Neuronal stem cell (in vitro differentiated cells): Measurements from ENCODE around the gene ACOXL.
A peak's percentile ranks its signal among the peaks of the same experiment; 100 is the strongest.
"Not testable (repeated sequence)": the region's sequence is repeated elsewhere in the genome, so short reads cannot be mapped to it uniquely, and the experiment has no call there.

Experiments
- DNase-seq: peaks from one replicate; pipeline ENCODE4 v3.0.0-alpha.2; 2013; ENCODE audit warnings: low spot score
- H2AFZ ChIP-seq: one replicate; pipeline ENCODE4 v1.6.1; 2013; ENCODE audit warnings: mild to moderate bottlenecking, low read length, inconsistent platforms
- H2AK5ac ChIP-seq: 2 replicates; pipeline ENCODE4 v1.6.1; 2013; ENCODE audit warnings: low read depth, mild to moderate bottlenecking, inconsistent platforms, low read length, moderate library complexity, mixed read lengths
- H2BK120ac ChIP-seq: 2 replicates; pipeline ENCODE4 v1.6.1; 2013; ENCODE audit warnings: low read depth, mild to moderate bottlenecking, inconsistent platforms, low read length, moderate library complexity, mixed read lengths
- H2BK12ac ChIP-seq: one replicate; pipeline ENCODE4 v1.6.1; 2013; ENCODE audit warnings: low read length, inconsistent platforms
- H2BK15ac ChIP-seq: 2 replicates; pipeline ENCODE4 v1.6.1; 2013; ENCODE audit warnings: mild to moderate bottlenecking, low read length, inconsistent platforms, mixed read lengths
- H2BK5ac ChIP-seq: one replicate; pipeline ENCODE4 v1.6.1; 2013; ENCODE audit warnings: inconsistent platforms, mild to moderate bottlenecking, low read length, moderate library complexity
- H3K14ac ChIP-seq: one replicate; pipeline ENCODE4 v1.6.1; 2013; ENCODE audit warnings: low read length, inconsistent platforms
- H3K18ac ChIP-seq: 2 replicates; pipeline ENCODE4 v1.6.1; 2013; ENCODE audit warnings: low read length, inconsistent platforms
- H3K23ac ChIP-seq: 2 replicates; pipeline ENCODE4 v1.6.1; 2013; ENCODE audit warnings: low read depth, mild to moderate bottlenecking, mixed read lengths, low read length, inconsistent platforms; ENCODE audit not compliant: poor library complexity
- H3K27ac ChIP-seq: replicated peaks from 3 replicates; pipeline ENCODE4 v1.5.1; 2013; ENCODE audit warnings: low read length, inconsistent platforms
- H3K27me3 ChIP-seq, 3 experiments: 2 replicates each; pipeline ENCODE4 v1.6.1; 2013; ENCODE audit warnings: low read length in 3 of 3, mild to moderate bottlenecking in 2 of 3, inconsistent platforms in 1 of 3, low read depth in 1 of 3, mixed read lengths in 1 of 3, moderate library complexity in 1 of 3; ENCODE audit not compliant: control insufficient read depth in 3 of 3, insufficient read depth in 3 of 3
- H3K36me3 ChIP-seq, 2 donors: replicated peaks in 1 of 2; 2 replicates each; pipeline ENCODE4 v1.6.1; 2013; ENCODE audit warnings: low read length in 2 of 2; ENCODE audit not compliant: control insufficient read depth in 2 of 2, insufficient read depth in 2 of 2
- H3K4ac ChIP-seq: 2 replicates; pipeline ENCODE4 v1.6.1; 2013; ENCODE audit warnings: inconsistent platforms, mild to moderate bottlenecking, low read length, moderate library complexity
- H3K4me1 ChIP-seq, 2 donors: 1 replicate in 1 of 2; 2 replicates in 1 of 2; pipeline ENCODE4 v1.6.1; 2013; ENCODE audit warnings: low read length in 2 of 2, low read depth in 1 of 2; ENCODE audit not compliant: control insufficient read depth in 2 of 2, insufficient read depth in 1 of 2
- H3K4me2 ChIP-seq: one replicate; pipeline ENCODE4 v1.6.1; 2013; ENCODE audit warnings: mild to moderate bottlenecking, low read length, inconsistent platforms; ENCODE audit not compliant: insufficient read depth, poor library complexity, severe bottlenecking
- H3K4me3 ChIP-seq, 2 donors: 2 replicates each; pipeline ENCODE4 v1.5.1; 2013; ENCODE audit warnings: low read length in 2 of 2, mild to moderate bottlenecking in 2 of 2, inconsistent platforms in 1 of 2, moderate library complexity in 1 of 2
- H3K79me1 ChIP-seq: one replicate; pipeline ENCODE4 v1.6.1; 2013; ENCODE audit warnings: low read depth, mild to moderate bottlenecking, inconsistent platforms, low read length, moderate library complexity
- H3K9ac ChIP-seq: one replicate; pipeline ENCODE4 v1.6.1; 2013; ENCODE audit warnings: mild to moderate bottlenecking, low read depth, low read length, inconsistent platforms; ENCODE audit not compliant: poor library complexity
- H3K9me3 ChIP-seq, 2 donors: replicated peaks in 1 of 2; 2 replicates each; pipeline versions ENCODE3 to v1.6.1; 2013; ENCODE audit warnings: low read length in 2 of 2, mild to moderate bottlenecking in 2 of 2, inconsistent platforms in 1 of 2, low read depth in 1 of 2, mixed read lengths in 1 of 2, moderate library complexity in 1 of 2; ENCODE audit not compliant: control insufficient read depth in 2 of 2, insufficient read depth in 1 of 2
- H4K8ac ChIP-seq: one replicate; pipeline ENCODE4 v1.6.1; 2013; ENCODE audit warnings: low read depth, mild to moderate bottlenecking, inconsistent platforms, low read length, moderate library complexity
- H4K91ac ChIP-seq: one replicate; pipeline ENCODE4 v1.6.1; 2013; ENCODE audit warnings: low read length, low read depth, mild to moderate bottlenecking, inconsistent platforms; ENCODE audit not compliant: poor library complexity
- WGBS, 2 donors: extraction: QIAGEN DNeasy Blood & Tissue Kit; methylation state at CpG; one replicate each; pipeline ENCODE4 v1.1.7; 2013; ENCODE audit warnings: missing lambda C conversion rate in 2 of 2, mixed read lengths in 1 of 2; ENCODE audit not compliant: insufficient read length in 2 of 2, insufficient replicate concordance in 1 of 2; ENCODE audit errors: extremely low coverage in 2 of 2; 5-methylcytosine and 5-hydroxymethylcytosine counted together

Gene ACOXL

GRCh38 chr2:111044066-111044465 lies 311.7 kb downstream of the ACOXL start:
- Histone ChIP-seq H3K4me2 (no peak overlapping the region), H3K14ac (no peak overlapping the region), H3K79me1 (no peaks in the 10 kb centered on the region), H3K9me3 (no peaks in the 10 kb centered on the region), H3K9ac (no peak overlapping the region), H2BK12ac (peak overlapping the region; percentile 8), H3K4me3 (no peak overlapping the region), H2AK5ac (peak overlapping the region; percentile 20), H2AFZ (no peak overlapping the region), H4K91ac (peak overlapping the region; percentile 27), H3K23ac (no peak overlapping the region), H2BK5ac (no peak overlapping the region), H4K8ac (no peak overlapping the region), H3K27ac (no peak overlapping the region), H2BK120ac (no peak overlapping the region), H3K4ac (no peak overlapping the region), H3K36me3 (no peaks in the 10 kb centered on the region), H2BK15ac (peak overlapping the region; percentile 32), H3K18ac (peak overlapping the region; percentile 38), H3K27me3 (peaks cover 0 to 4% (median 0%) of the 10 kb centered on the region in 3 experiments), H3K4me1 (peaks cover 2 to 14% of the 10 kb centered on the region in 2 donors)
- no peak for DNase-seq
- WGBS, 2 donors: no CpG with 5 or more reads among the region's 4 CpGs

DNA sequence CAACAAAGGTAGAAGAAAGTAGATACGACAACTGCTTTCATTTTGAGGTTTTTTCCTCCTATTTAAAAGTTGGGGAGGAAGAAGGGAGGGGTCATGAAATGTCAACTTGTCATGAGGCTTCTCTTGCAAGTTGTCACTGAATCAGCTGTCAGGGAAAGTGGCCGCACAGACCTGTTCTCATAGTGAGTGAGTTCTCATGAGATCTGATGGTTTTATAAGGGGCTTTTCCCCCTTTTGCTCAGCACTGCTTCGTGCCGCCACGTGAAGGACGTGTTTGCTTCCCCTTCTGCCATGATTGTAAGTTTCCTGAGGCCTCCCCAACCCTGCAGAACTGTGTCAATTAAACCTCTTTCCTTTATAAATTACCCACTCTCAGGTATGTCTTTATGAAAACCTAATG lies 312.9 kb downstream of the ACOXL start:
- not testable (repeated sequence) for DNase-seq, H2BK5ac ChIP-seq, H3K14ac ChIP-seq, H4K91ac ChIP-seq, H4K8ac ChIP-seq, H3K4ac ChIP-seq, H3K79me1 ChIP-seq, H2BK12ac ChIP-seq, H3K18ac ChIP-seq, H3K4me3 ChIP-seq, H2BK15ac ChIP-seq, H2BK120ac ChIP-seq, H3K36me3 ChIP-seq, H2AK5ac ChIP-seq, H3K27me3 ChIP-seq, H3K4me2 ChIP-seq, H3K23ac ChIP-seq, H2AFZ ChIP-seq, H3K9me3 ChIP-seq, H3K27ac ChIP-seq, H3K9ac ChIP-seq
- WGBS, 2 donors: no CpG with 5 or more reads among the region's 6 CpGs
- H3K4me1 ChIP-seq: peaks cover 0 to 15% of the 10 kb centered on the region in 2 donors

DNA sequence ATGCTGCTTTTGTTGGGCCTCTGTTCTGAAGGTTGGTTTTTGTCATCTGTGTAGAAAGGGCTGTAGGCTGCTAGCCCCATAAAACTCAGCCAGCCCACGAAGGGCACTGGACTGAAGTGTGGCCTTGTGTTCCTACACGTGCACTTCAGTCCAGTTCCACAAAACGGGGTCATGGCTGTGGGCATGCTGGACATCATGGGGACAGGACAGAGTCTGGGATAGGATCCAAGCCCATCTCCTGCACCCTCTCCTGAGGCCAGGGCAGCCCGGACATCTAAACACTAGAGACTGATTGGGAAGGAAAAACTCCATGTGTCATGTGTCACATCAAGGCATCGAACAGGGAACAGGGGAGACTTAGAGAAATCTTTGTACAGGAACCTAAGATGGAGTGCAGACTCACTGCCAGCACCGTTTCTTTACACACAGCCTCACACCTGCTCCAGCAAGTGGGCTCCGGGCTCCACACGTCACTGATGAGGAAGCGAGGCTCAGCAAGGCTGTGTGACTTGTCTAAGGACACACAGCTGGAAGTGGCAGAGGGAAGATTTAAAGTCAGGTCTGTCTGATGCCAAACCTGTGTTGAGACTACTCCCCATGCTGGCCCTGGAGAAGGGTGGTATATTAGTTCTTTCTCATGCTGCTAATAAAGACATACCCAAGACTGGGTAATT lies 313.5 kb downstream of the ACOXL start:
- H3K4me2 ChIP-seq: no peak overlapping the region

DNA sequence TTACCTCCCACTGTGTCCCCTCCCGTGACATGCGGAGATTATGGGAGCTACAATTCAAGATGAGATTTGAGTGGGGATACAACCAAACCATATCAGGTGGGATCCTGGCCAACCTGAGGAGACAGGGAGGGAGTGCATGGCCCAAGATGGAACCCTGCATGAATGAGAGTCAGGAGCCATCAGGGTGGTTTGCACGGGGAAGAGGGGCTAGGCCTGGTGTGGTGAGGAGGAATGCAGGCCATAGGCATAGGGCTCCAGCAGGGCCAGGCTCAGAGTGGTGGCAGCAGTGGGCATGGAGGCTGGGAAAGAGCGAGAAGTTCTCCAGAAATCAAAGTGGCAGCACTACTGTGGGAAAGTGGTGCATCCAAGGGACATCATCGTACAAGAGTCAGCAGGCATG lies 314.3 kb downstream of the ACOXL start:
- Histone ChIP-seq H2BK5ac (no peak overlapping the region), H3K36me3 (no peaks in the 10 kb centered on the region), H3K14ac (no peak overlapping the region), H2BK15ac (peak overlapping the region; percentile 46), H2BK12ac (peak overlapping the region; percentile 34), H3K27me3 (no peaks in the 10 kb centered on the region), H2AFZ (no peak overlapping the region), H3K79me1 (no peaks in the 10 kb centered on the region), H3K18ac (peak overlapping the region; percentile 57), H2AK5ac (peak overlapping the region; percentile 77), H2BK120ac (no peak overlapping the region), H3K9ac (no peak overlapping the region), H3K9me3 (no peaks in the 10 kb centered on the region), H3K27ac (no peak overlapping the region), H3K4me2 (no peak overlapping the region), H3K4ac (no peak overlapping the region), H3K23ac (no peak overlapping the region), H3K4me1 (peaks cover 0 to 7% of the 10 kb centered on the region in 2 donors), H4K91ac (no peak overlapping the region), H4K8ac (no peak overlapping the region), H3K4me3 (no peak overlapping the region)
- no peak for DNase-seq
- no CpG with 5 or more reads among the region's 5 CpGs for WGBS, 2 donors

More for the DNA sequence above, 313.5 kb downstream of the ACOXL start:
- no peaks in the 10 kb centered on the region for H3K79me1 ChIP-seq
- no peak overlapping the region for H4K91ac ChIP-seq
- H2BK120ac ChIP-seq: no peak overlapping the region
- no peak overlapping the region for H2AK5ac ChIP-seq
- no peak overlapping the region for H2AFZ ChIP-seq
- no peak overlapping the region for H4K8ac ChIP-seq
- no peak overlapping the region for H2BK12ac ChIP-seq
- no peaks in the 10 kb centered on the region for H3K36me3 ChIP-seq
- peaks cover 0 to 12% of the 10 kb centered on the region in 2 donors for H3K4me1 ChIP-seq
- H3K4ac ChIP-seq: no peak overlapping the region
- H3K9ac ChIP-seq: no peak overlapping the region
- H3K23ac ChIP-seq: no peak overlapping the region
- H3K14ac ChIP-seq: no peak overlapping the region
- no peaks in the 10 kb centered on the region for H3K27me3 ChIP-seq
- H3K9me3 ChIP-seq: no peaks in the 10 kb centered on the region
- H3K4me3 ChIP-seq: no peak overlapping the region
- no CpG with 5 or more reads among the region's 9 CpGs for WGBS, 2 donors
- no peak overlapping the region for H3K27ac ChIP-seq
- peak overlapping the region; percentile 69 for H3K18ac ChIP-seq
- no peak for DNase-seq
- peak overlapping the region; percentile 41 for H2BK15ac ChIP-seq
- no peak overlapping the region for H2BK5ac ChIP-seq
